ENCODE data around the gene HDGFL2. TPM values are rescaled to one million over a fixed set of nuclear protein-coding genes. Genes with fewer than 3 reads are reported as not detected.
A peak's percentile ranks its signal among the peaks of the same experiment; 100 is the strongest.

Gene HDGFL2
- total and polyA plus RNA-seq, 2 of the 8 experiments (the other 6 are each of a cell fraction or from before 2014, with no cell fraction given): 31.1 to 106 TPM

DNA sequence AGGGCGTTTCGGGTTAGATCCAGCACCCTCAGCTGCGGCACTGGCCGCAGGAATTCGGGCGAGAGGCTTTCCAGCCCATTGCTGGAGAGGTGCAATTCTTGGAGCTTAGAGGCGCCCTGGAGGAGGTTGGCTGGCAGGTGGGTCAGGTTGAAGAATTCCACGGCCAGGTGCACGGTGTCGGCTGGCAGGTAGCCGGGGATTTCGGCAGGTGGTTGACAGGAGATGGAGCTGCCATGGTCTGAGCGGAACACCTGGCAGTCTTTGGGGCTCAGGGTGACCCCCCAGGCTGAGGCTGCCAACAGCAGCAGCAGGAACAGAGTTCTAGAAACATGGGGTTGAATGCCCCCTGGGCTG lies 66.5 kb downstream of the HDGFL2 start:
- H2BK12ac ChIP-seq (ENCODE audit: low read depth, low read length): no peak overlapping the region
- H3K27me3 ChIP-seq (replicated peaks in 1 of 4; ENCODE audit: control insufficient read depth in 3 of 4, extremely low read depth in 1 of 4, insufficient read depth in 3 of 4, low read length in 3 of 4): peaks cover 0 to 19% (median 14%) of the 10 kb centered on the region in 4 experiments; a peak in 4 of 7 replicates
- no peak overlapping the region for H2BK20ac ChIP-seq (ENCODE audit: low read length)
- DNase-seq (ENCODE audit: low read depth in 1 of 2, low spot score in 2 of 2) (no peak), FAIRE-seq (no peak)
- no peak overlapping the region for H2AFZ ChIP-seq (ENCODE audit: low read length)
- H2AK5ac ChIP-seq (ENCODE audit: low read depth, low read length): no peak overlapping the region
- H4K8ac ChIP-seq (ENCODE audit: extremely low read depth, insufficient read depth, low read length): peak overlapping the region; percentile 72; the same call in 1 of the 2 replicates
- no peak overlapping the region for H3K4ac ChIP-seq (replicated peaks; ENCODE audit: insufficient read length, low read depth, low read length)
- no peaks in the 10 kb centered on the region; a peak in 1 of 4 replicates for H3K9me3 ChIP-seq (ENCODE audit: insufficient read depth in 2 of 2, low read depth in 1 of 2, low read length in 1 of 2)
- H4K20me1 ChIP-seq (replicated peaks in 1 of 2; ENCODE audit: control insufficient read depth in 1 of 2, insufficient read depth in 2 of 2, low read length in 2 of 2): peaks cover 0 to 3% of the 10 kb centered on the region in 2 experiments
- H3K36me3 ChIP-seq (ENCODE audit: control insufficient read depth in 2 of 4, insufficient read depth in 4 of 4, low read length in 3 of 4): peaks cover 0 to 3% (median 0%) of the 10 kb centered on the region in 4 experiments; a peak in 1 of 8 replicates
- H2BK120ac ChIP-seq (replicated peaks; ENCODE audit: low read depth, low read length): no peak overlapping the region
- peaks cover 0 to 13% (median 5%) of the 10 kb centered on the region in 4 experiments; a peak in 5 of 7 replicates for H3K4me1 ChIP-seq (replicated peaks in 1 of 4; ENCODE audit: control insufficient read depth in 3 of 4, insufficient read depth in 4 of 4, low read length in 3 of 4)
- 94% methylated on average over 13 of the region's 13 CpGs; no CpG with 5 or more reads in 1 of the 2 experiments for WGBS, 2 experiments (ENCODE audit: extremely low coverage in 1 of 2, insufficient coverage in 1 of 2, insufficient read length in 1 of 2, insufficient replicate concordance in 2 of 2, low coverage in 1 of 2, low lambda C conversion rate in 2 of 2, missing lambda C conversion rate in 1 of 2)
- H3K23ac ChIP-seq (ENCODE audit: insufficient read length): no peak overlapping the region
- H3K4me2 ChIP-seq (ENCODE audit: insufficient read depth in 1 of 2, low read depth in 2 of 2, low read length in 2 of 2): no peak overlapping the region
- H2BK5ac ChIP-seq (ENCODE audit: low read depth, low read length): no peak overlapping the region
- H3K18ac ChIP-seq (ENCODE audit: extremely low read depth, low read length): no peak overlapping the region
- no peak overlapping the region for H3K4me3 ChIP-seq (ENCODE audit: extremely low read depth in 1 of 4, insufficient read depth in 2 of 4, low read depth in 3 of 4, low read length in 4 of 4)
- H2BK15ac ChIP-seq (ENCODE audit: low read length): no peak overlapping the region
- no peaks in the 10 kb centered on the region for H3K79me1 ChIP-seq (ENCODE audit: low read depth, low read length)
- no peaks in the 10 kb centered on the region for H3K79me2 ChIP-seq (ENCODE audit: control insufficient read depth in 1 of 2, insufficient read depth in 2 of 2, low read length in 2 of 2)
- H3K56ac ChIP-seq (replicated peaks; ENCODE audit: insufficient read length, low read depth, low read length): no peak overlapping the region
- no peak overlapping the region for H4K91ac ChIP-seq (replicated peaks; ENCODE audit: insufficient read length, low read length)
- no peak overlapping the region for H3K9ac ChIP-seq (replicated peaks in 1 of 4; ENCODE audit: extremely low read depth in 1 of 4, low read depth in 3 of 4, low read length in 3 of 4)
- ChIA-PET POLR2A (ENCODE audit: partially characterized antibody) (interaction anchor here (0.6 to 1.8 kb wide), 2 partner anchors 9 to 23 kb away, joined by 3 to 5 read pairs; no protein-coding TSS in a partner anchor), CTCF (ENCODE audit: partially characterized antibody) (interaction anchor here (0.7 to 11.6 kb wide), 17 partner anchors 9 to 138 kb away, joined by 3 to 174 read pairs (median 4); no protein-coding TSS in a partner anchor)
- H3K27ac ChIP-seq (ENCODE audit: low read depth, low read length): no peak overlapping the region
- H3K23me2 ChIP-seq (ENCODE audit: low read depth, low read length): peaks cover 4% of the 10 kb centered on the region; the same call in 1 of the 2 replicates
- no peak overlapping the region for H3K14ac ChIP-seq (ENCODE audit: insufficient read length)
- H4K5ac ChIP-seq (ENCODE audit: insufficient read length, low read depth, low read length): no peak overlapping the region
- TF ChIP-seq TAF1 (IDR thresholded peaks at IDR 0.05; ENCODE audit: low read depth, low read length) (no peak), CBX5 (IDR thresholded peaks at IDR 0.05; ENCODE audit: low read depth, low read length) (no peak), RBBP5 (IDR thresholded peaks at IDR 0.05; ENCODE audit: borderline replicate concordance, low read depth, low read length) (no peak)
